ENCODE results near the gene ATXN7L3B.

The ATXN7L3B gene

DNA sequence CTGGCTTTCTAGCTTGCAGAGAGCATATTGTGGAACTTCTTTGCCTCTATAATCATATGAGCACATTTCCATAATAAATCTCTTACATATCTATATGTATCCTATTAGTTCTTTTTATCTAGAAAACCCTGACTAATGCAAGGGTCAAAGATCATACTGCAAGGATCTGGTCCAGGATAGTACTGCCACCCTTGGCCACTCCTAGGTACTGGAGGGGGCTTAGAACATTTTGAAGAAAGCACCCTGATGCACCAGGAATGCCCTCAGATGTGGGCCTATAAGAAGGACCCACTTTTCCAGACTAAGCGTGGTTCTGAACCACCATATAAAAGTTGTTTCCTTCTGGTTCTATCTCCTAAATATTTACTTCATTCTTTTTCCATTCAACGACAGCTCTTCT, 14.6 kb downstream of the ATXN7L3B start:
- DNase-seq = no peak

DNA sequence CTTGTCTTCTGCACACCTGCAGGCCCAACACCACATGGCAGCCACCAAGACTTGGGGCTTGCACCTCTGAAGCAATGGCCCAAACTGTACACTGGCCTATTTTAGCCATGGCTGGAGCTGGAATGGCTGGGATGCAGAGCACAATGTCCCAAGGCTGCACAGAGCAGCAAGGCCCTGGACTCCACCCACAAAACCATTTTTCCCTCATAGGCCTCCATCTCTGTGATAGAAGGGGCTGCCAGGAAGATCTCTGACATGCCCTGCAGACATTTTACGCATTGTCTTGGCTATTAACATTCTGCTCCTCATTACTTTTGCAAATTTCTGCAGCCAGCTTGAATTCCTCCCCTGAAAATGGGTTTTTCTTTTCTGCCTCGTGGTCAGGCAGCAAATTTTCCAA, 22.1 kb downstream of the ATXN7L3B start:
- no peak for DNase-seq

DNA sequence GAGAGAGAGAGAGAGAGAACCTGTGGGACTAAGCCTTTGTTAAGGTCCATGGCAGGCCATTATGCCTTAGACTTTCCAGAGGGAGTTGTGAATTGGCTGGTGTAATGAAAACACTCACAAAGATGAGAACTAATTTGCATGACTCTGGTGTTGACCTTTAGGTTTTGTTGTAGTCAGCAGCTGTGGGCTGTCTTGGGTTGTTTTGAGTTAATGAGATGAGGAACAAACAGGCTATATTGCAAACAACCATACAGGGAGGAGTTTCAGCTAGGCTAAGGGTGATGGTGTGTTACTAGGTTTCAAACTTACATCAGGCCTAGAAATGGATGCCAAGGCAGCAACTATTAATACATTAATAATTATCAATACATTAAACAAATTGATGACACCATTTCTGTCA, 26.3 kb downstream of the ATXN7L3B start:
- no peak for DNase-seq

DNA sequence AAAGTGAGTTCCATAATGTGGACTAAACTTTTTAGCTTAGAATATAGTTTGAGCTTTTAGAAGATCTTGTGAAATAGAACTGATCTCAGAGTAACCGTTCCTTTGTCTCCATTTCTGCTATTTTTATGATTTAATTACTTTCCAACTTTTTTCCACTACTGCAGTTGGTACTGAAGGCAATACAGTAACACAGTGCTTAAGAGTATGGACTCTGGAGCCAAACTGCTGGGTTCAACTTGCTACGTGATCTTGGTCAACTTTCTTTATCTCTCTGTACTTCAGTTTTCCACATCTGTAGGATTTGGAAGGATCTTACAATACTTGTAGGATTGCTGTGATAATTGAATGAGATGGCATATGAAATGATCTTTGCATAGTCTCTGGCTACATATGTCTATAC, 40.9 kb downstream of the ATXN7L3B start:
- no peak for DNase-seq

DNA sequence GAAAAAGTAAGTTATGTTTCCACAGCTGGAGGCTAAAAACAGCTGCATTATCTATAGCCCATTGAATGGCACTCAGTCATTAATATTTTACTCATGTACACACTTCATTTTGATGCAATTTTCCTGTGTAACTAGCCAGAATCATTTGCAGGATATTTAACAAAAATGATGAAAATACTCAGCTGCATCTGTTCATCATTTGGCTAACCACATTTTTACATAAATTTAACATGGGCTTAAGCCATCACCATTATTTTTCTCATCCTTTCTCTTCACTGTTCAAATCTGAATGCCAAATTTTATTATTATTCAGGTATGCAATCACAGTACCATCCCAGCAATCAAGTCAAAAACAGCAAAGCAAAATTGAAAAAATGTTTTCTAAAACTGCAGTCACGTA, 41.8 kb downstream of the ATXN7L3B start:
- no peak for DNase-seq

DNA sequence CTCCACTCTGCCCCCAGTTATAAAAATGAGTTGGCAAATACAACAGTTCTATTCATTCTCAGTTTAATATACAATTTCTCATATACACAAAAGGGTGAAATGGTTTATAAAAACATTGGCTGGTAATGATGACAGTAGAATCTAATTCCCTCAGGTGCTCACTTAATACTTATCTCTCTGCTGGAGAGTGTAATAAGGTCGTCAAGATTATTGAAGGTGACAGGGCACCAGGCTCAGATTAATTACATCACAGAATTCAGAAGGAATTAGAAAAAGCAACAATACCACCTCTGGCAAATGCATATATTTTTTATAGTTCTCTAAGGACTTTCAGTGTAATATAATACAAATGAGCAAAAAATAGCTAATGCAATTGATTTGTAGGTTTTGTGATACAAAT, 42.3 kb downstream of the ATXN7L3B start:
- no peak for DNase-seq

DNA sequence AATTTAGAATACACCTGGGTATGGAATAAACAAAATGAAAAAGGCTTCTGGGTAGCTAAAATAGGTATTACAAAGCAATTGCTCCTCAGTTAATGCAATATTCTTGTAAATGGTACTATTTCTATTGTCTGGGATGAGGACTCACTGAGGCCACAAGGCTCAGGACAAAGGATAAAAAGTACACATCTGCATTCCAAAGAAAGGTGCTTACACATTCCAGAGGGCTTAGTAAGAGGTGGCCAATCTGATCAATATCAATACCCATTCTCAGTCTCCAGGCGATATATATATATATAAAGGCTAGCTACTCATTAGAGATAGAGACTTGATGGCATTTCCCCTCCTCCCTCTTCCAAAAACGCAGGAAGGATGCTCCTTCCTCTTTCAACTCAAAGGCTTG, 43.8 kb downstream of the ATXN7L3B start:
- DNase-seq = no peak

DNA sequence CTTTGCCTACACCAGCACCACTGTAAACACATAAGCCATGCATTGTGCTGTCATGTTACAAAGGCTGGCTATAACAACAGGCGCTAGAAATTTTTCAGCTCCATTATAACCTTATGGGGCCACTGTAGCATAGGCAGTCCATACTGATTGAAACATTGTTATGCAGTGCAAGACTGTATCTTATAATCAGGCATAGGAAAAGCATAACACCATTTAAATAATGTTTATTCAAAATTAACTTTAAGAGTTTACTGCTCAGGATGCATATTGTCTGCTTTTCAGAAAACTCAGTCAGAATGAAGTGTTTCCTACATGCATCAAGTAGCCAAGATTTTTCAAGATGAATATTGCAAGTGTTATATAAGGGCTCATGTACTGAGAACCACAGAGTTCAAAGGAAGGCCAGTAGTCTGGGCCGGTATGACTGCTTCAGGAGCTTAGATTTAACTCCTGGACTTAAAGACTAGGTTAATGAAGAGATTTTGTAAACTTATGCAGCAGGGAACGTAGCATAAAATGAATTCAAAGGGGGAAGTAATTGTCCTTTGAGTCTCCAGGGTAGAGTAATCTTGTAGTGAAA, 46.9 kb downstream of the ATXN7L3B start:
- no peak for DNase-seq

DNA sequence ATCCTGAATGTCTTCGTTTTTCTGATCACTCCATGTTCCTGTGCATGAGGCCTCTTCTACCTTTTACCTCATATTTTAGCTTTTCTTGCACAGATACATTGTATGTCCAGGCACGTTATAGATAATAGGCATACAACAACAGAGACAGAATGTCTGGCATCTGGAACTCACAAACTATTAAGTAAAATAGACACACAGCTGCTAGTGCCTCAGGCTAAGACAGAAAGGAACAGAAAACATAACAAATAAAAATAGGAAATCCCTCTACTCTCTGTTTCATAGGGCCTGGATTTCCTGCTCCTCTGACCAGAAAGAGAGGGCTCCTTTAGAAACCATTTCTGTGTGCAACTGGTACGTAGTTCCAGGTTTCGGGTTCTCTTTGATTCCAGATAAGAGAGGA, 48.6 kb downstream of the ATXN7L3B start:
- no peak for DNase-seq
